ENCODE results near the gene SLC52A1.
A peak's percentile ranks its signal among the peaks of the same experiment; 100 is the strongest.
"Not testable (repeated sequence)": the region's sequence is repeated elsewhere in the genome, so short reads cannot be mapped to it uniquely, and the experiment has no call there.

The SLC52A1 gene

DNA sequence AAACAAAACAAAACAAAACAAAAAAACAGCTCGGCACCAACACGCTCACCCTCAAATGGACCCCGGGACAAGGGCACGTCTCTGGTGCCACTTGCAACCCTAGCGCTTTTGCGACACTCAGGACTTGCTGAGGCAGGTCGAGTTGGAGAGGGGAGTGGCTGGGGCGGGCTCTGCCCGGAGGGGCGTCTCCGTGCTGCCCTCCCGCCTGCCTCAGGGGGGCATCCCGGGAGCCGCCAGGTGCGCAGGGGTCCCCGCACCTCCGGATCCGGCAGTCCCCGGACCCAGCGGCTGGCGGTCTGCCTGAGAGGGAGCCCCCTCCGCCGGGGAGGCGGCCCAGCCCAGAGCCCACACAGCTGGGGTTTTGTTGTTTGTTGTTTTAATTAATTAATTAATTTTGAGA, at the start of gene SLC52A1:
Gene SLC52A1, minus strand, starts transcription at position 112 of the 400 bp plus-strand sequence. CDS start 820 bp downstream, outside the sequence.
- no peak for DNase-seq (ENCODE audit: low read depth, low spot score)

DNA sequence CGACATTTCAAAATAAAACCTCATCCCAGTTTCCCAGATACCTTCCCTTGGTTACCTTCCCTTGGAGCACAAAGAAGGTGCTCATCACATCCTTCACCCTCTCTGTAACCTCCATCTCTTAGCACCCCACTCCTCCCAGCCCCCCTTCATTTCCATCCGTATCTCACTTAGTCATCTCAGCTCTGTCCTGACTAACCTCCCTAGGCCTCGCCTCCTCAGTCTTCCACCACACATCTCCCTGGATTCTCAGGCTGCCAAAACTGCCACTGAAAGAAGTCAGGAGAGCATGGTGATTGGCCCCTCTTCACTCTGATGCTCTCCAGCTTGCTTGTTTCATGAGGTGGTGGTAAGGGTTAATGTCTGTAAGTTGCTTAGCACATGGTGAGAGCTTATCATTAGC, 45.4 kb upstream of the SLC52A1 start:
- no peak for DNase-seq (ENCODE audit: low read depth, low spot score)

DNA sequence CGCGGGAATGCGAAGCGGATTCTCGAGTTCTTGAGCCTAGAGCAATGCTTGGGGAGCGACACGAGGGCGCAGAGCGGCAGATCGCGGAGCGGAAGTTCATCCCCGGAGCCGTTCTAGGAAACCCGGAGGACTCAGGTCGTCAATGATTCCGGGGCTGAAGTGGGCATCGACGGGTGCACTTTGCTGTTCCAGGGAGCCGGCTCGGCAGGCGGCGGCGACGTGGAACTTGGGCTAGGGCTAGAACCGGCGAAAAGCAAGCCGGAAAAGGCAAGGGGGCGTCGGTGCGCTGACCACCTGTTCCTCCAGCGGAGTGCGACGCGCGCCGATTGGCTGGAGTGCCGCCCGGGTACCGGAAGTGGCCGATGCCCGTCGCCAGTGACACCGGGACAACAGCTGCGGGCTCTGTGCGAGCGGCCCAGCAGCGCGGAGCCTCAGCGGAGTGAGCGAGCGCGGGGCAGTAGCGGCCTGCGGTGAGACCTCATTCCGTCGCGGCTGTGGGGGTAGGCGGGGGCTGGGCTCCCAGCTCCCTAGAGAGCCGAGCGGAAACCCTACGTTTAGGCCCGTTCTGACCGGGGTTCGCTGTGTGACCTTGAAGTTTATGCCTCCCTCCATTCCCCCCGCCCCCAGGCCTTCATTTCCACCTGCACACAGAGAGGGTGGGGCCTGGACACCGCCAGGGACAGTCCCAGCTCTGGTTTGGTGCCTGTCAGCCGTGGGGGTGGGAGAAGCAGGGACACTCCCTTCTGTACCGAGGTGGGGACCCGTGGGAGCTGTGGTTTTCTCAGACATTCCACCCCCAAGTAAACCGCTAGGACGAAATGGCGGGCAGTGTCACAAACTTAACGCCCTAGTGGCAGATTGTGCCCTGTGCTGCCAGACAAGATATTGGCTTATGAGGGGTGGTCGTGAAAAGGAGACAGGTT, 43.1 kb upstream of the SLC52A1 start, which contains the start of gene ZFP3:
Gene ZFP3, plus strand, starts transcription at position 362 of the 923 bp plus-strand sequence. CDS start 13,038 bp downstream, outside the sequence.
- DNase-seq (ENCODE audit: low read depth, low spot score) = peak; percentile 37

DNA sequence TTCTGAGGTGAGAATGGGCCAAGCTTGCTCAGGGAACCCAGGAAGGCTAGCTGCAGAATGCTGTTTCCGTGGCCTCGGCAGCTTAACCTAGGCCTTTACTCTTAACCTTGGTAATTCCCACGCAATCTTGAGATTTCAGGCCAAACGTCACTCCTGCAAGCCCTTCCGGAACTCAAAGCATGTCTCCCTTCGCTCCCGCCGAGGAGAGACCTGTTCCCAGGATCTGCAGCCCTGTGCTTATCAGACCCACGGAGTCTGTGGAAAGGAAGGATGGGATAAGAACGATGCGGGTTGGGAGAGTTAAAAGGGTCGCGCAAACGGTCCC, 42.5 kb upstream of the SLC52A1 start:
- DNase-seq (ENCODE audit: low read depth, low spot score) = no peak

DNA sequence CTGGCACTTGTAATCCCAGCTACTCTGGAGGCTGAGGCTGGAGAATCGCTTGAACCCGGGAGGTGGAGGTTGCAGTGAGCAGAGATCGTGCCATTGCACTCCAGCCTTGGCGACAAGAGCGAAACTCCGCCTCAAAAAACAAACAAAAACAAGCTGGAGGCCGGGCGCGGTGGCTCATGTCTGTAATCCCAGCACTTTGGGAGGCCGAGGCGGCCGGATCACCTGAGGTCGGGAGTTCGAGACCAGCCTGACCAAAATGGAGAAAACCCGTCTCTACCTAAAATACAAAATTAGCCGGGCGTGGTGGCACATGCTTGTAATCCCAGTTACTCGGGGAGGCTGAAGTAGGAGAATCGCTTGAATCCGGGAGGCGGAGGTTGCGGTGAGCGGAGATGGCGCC, 42.0 kb upstream of the SLC52A1 start:
- not testable (repeated sequence) for DNase-seq (ENCODE audit: low read depth, low spot score)

DNA sequence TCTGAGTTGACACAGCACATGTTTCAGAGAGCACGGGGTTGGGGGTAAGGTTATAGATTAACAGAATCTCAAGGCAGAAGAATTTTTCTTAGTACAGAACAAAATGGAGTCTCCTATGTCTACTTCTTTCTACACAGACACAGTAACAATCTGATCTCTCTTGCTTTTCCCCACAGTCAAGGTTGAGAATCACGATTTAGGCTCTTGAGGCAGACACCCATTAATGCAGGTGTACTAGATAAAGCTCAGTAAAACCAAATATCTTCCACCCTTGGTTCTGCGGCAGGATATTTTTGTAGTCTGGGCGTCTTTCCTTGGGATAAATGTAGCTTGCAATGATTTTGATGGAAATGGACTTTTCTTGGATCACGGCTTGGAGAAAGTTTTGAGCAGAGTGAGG, 40.2 kb upstream of the SLC52A1 start:
- DNase-seq (ENCODE audit: low read depth, low spot score) = not testable (repeated sequence)

DNA sequence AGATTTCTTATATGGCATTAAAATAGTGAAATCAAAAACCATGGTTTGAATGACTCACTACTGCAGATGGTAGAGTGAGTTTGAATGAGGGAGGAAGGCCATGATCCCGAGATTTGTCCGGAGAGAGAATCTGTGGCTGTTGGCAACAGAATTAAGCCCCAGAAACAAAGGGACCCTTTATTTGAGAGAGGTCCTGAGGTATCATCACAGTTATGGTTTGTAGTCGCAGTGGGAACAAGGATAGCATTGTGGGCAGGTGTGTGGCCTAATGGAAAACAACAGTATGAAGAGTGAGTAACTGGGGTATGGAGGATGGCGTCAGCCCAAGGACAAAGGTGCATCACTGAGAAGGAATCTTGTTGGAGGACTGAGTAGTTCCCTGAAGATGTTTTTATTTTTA, 34.5 kb upstream of the SLC52A1 start:
- no peak for DNase-seq (ENCODE audit: low read depth, low spot score)

DNA sequence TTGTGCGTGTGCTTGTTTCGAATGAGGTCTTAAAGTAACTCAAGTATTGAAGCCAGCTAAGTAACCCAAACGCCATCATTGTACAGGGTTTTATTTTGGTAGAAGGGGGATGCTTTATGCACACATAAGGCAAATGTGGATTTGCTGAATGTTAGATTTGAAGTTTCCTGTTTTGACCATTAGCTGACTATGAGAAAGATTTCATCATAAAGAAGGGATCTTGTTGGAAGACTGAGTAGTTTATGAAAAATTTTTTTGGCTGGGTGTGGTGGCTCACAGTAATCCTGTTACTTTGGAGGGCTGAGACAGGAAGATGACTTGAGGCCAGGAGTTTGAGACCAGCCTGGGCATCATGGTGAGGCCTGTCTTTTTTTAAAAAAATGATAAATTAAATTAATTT, 33.0 kb upstream of the SLC52A1 start:
- DNase-seq (ENCODE audit: low read depth, low spot score) = no peak

DNA sequence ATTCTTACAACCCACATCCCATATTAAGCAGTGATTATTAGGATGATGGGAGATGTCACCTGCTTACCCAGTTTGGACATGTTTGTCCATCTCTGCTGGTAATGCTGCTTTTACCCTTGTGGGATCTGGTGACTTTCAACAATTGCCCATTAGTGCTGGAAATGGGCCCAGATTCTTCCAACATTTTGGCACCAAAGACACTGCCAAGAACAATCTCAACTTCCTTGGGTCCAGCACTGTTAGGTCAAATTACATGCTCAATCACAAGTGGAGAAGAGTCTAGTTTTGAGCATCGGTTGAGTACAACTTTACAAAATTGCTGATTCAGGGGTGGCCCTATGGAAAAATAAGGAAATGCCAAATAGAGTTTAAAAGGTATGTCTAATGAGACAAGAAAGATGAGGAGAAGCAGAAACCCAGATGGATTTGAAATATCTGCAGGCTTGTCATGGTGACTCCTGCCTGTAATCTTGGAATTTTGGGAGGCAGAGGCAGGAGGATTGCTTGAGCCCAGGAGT, 30.1 kb upstream of the SLC52A1 start:
- no peak for DNase-seq (ENCODE audit: low read depth, low spot score)

DNA sequence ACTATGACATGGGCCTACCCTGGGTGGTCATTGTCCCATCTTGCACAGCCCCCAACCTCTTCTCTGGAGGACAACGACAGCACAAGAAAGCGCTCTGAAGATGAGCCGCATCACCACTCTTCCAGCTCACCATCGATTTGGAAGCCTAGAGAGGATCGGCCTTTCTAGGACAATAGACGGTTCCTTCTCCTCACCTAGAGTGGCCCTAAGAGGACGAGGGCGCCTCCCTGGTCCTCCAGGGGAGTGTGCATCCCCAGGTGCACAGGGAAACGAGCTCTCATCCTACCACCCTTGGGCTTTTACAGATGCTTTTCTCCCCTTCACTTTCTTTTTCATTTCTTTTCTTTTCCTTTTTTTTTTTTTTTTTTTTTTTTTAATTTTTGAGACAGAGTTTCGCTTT, 20.3 kb upstream of the SLC52A1 start:
- DNase-seq (ENCODE audit: low read depth, low spot score) = no peak

DNA sequence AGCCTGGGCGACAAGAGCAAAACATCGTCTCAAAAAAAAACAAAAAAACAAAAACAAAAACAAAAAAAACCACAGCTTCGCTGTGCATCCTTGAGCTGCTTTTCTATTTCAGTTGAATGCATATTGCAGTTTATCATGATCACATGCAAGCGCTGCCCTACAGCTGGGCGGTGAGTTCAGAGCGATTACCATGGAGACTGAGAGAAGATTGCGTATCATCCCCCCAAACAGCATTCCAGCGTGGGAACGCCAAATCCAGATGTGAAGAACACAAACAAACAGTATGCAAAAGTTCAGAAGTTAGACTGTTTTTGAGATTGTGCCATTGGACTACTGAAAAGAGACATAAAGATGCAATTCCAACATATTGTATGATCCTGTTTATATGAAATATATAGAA, 15.1 kb upstream of the SLC52A1 start:
- DNase-seq (ENCODE audit: low read depth, low spot score) = no peak

DNA sequence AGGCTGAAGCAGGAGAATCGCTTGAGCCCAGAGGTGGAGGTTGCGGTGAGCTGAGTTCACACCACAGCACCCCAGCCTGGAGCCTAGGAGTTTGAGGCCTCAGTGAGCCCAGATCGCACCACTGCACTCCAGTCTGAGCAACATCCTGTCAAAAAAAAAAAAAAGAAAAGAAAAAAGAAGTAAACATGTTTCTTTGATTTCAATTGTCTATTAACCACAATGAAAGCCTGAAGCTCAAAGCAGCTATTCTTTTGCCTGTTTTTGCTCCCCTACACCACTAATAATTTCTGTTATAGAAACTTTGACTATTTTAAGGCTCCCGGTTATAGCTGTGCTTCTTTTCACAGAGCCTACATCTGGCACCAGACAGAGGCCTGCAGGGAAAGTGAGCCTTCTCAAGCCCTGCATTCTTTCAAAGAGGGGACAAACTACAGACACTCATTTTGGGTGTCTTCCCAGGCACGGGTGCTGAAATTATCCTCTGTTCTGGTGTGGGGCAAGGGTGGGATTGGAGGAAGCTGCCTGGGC, 14.2 kb upstream of the SLC52A1 start:
- no peak for DNase-seq (ENCODE audit: low read depth, low spot score)

DNA sequence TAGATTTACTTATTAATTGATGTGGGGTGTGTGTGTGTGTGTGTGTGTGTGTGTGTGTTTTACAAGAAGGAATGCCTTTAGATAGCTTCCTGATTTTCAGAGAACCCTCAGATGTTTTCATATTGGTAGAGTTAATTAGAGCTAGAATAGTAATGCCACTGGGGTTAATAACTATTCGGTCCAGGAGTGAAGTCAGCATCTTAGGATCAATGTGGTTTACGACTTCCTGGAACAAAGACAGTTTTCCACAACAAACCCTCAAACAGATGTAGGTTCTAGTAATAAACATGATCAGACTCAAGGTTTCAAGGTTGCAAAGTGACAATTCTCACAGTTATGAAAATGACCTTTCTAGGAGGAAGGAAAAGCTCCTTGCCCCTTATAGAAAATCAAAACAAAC, 12.2 kb upstream of the SLC52A1 start:
- no peak for DNase-seq (ENCODE audit: low read depth, low spot score)

DNA sequence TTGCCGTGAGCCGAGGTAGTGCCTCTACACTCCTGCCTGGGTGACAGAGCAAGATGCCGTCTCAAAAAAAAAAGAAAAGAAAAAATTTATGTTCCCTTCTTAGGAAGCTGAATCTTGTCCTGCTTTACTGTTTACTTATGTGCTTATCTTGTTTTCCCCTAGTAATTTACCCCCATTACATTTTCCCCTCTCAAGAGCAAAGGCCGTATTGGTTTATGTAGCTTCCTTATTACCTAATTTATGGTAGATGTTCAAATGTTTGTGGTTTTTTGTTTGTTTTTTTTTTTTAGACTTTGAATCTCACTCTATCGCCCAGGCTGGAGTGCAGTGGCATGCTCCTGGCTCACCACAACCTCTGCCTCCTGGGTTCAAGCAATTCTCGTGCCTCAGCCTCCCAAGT, 10.3 kb upstream of the SLC52A1 start:
- DNase-seq (ENCODE audit: low read depth, low spot score) = no peak

DNA sequence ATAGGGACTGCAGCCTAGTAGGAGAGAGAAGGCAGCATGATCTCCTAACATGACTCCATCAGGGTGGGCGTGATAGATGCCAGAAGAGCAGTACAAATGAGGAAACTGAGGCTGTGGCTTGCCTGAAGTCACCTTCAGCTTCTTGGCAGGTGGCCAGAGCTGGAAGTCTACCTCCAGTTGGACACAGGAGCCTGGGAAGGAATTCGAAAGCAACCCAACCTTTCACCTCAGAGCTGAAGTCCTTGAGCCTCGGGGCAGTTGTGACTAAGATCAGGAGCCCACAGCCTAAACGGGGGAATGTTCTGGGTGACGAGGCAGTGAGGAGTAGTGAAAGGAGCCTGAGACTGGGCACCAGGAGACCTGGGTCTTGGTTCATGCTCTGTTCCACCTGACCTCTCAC, 9.4 kb upstream of the SLC52A1 start:
- no peak for DNase-seq (ENCODE audit: low read depth, low spot score)

DNA sequence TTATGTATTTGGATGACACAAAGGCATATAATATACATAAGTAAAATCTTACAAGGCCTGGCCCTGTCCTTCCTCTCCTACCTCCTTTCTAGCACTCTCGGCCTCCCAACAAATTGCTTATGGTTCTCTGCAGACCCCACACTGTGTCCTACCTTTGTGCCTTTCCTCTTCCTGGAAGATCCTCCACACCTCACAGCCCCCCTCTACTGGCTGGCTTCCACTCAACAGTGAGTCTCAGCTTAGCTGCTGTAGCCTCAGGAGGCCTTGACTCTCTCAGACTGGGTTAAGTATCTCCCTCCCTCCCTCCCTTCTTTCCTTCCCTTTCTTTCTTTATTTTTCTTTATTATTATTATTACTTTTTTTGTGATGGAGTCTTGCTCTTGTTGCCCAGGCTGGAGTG, 8.3 kb upstream of the SLC52A1 start:
- no peak for DNase-seq (ENCODE audit: low read depth, low spot score)

DNA sequence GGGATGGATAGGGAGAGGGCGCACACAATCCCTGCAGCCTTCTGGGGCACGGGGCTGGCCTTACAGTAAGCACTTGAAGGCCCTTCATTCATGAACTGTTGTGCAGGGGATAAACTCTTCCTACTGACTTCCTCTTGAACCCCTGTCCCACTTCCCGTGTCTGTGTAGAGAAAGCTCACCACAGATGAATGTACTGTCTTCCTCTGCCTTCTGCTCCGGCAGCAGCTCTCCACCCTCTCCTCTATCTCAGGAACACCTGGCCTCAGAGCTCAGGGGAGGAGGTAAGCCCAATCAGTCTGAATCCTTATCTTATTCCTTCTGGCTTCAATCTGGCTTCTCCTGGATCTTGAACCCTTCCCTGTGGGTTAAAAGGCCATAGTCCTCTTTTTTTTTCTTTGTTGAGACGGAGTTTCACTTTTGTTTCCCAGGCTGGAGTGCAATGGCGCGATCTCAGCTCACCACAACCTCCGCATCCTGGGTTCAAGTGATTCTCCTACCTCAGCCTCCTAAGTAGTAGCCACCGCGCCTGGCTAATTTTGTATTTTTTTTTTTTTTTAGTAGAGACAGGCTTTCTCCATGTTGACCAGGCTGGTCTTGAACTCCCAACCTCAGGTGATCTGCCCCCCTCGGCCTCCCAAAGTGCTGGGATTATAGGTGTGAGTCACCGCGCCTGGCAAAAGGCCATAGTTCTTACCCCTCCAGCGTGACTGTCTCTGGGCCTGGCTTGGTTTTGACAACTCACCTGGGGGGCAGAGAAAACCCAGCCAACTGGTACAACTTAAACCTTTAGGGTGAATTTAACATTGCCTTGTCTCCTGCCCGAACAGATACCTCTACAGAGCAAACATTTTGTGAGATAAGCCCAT, 7.2 kb upstream of the SLC52A1 start:
- no peak for DNase-seq (ENCODE audit: low read depth, low spot score)

DNA sequence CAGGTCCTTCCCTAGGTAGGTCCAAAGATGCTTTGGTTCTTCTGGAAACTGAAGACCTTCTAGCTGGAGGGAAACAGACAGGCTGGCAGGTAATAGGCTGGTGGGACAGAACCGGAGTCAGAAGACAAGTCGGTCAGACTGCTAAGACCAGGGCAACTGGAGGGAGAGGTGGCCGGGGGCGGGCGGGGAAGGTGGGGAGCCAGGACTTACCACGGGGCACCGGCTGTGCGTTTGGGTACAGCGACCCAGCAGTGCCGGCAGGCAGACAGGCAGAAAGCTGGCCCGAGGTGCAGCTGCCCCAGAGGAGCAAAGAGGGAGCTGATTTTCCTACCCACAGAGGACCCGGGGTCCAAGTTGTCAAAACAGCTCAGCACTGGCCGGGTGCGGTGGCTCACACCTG, 575 bp downstream of the SLC52A1 start:
- DNase-seq (ENCODE audit: low read depth, low spot score) = no peak

DNA sequence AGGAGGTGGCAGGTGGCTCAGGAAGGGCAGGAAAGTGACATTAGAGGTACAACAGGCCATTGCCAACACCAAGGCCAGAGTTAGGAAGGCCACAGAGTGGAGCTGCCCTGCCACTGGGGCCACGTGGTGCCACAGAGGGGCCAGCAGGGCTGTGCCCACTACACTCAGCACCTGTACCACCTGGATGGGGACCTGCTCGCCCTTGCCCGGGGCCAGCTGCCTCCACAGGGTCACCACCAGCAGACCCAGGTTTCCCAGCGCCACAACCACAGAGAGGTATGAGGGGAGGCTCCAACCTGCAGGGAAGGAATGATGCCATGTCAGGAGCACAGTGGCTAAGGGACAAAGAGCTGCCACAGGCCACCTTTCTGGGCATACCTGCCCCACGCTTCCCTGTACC, 1.2 kb downstream of the SLC52A1 start:
- DNase-seq (ENCODE audit: low read depth, low spot score) = no peak

DNA sequence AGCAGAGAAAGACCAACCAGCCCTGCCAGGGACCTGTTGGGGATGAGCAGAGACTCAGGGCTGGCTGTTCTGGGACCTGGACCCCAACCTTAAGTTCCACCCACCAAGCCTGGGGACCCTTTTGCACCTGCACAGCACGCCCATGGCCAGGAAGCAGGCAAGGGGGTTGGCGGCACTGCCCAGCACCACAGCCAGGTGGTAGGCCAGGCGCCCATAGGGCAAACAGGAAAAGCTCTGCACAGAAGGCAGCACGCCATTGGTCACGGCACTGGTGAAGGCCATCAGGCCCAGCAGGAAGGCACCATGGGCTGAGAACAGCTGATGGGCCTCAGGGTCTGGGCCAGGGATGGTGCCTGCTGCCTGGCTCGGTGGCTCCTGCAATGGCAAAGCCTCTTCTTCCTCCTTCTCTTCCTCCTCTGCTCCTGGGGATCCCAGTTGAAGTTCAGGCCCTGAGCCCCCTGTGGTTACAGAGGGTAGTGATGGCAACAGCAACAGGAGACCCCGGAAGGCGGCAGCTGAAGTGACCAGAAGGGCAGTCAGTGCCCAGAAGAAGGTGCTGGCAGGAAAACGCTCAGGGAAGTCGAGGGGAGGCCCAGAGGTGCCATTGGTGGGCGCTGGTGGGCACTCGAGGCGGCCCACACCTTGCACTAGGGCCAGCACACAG, 1.7 kb downstream of the SLC52A1 start:
- DNase-seq (ENCODE audit: low read depth, low spot score) = no peak

DNA sequence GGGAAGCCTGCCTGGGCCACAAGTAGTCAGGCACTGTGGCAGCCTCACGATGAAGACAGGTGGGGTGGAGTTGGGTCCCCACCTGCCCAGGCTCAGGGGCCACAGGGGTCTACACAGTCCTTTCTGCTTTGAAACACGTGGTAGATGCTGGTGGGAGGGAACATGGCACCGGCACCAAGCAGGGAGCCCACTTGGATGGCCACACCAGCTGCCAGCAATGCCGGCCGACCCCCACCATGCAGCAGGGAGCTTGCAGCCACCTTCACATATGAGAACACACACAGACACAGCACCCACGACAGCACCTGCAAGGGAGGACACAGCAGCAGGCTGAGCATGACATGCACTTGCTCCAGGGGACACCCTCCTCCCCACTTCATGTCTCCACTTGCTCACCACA, 2.4 kb downstream of the SLC52A1 start:
- DNase-seq (ENCODE audit: low read depth, low spot score) = no peak
